Spleen (tissue), 11 donors: ENCODE data around the gene ATP2B2. TPM values are rescaled to one million over a fixed set of nuclear protein-coding genes. Genes with fewer than 3 reads are reported as not detected.
A peak's percentile ranks its signal among the peaks of the same experiment; 100 is the strongest.

Source experiments
- DNase-seq: peaks from one replicate; pipeline ENCODE4 v3.0.0-alpha.2; 2020
- H3K27ac ChIP-seq, 8 donors: fragments of 200-600 bp; sonication (generic) in 7 of 8; 1 replicate in 4 of 8; 2 replicates in 4 of 8; pipeline versions ENCODE4 v1.5.0 to v1.8.0; 2016 to 2021; ENCODE audit warnings: inconsistent platforms in 4 of 8, mild to moderate bottlenecking in 4 of 8, moderate library complexity in 1 of 8
- H3K27me3 ChIP-seq, 7 donors: fragments of 200-600 bp; sonication (generic) in 6 of 7; replicated peaks in 1 of 7; 1 replicate in 4 of 7; 2 replicates in 3 of 7; pipeline versions ENCODE4 v1.5.0 to v1.8.0; 2016 to 2021; ENCODE audit warnings: inconsistent platforms in 3 of 7, mild to moderate bottlenecking in 1 of 7
- H3K36me3 ChIP-seq, 6 donors: fragments of 200-600 bp; sonication (generic) in 5 of 6; 1 replicate in 4 of 6; 2 replicates in 2 of 6; pipeline versions ENCODE4 v1.5.0 to v1.8.0; 2016 to 2021; ENCODE audit warnings: inconsistent platforms in 2 of 6
- H3K4me1 ChIP-seq, 6 donors: fragments of 200-600 bp; sonication (generic) in 5 of 6; 1 replicate in 3 of 6; 2 replicates in 3 of 6; pipeline versions ENCODE4 v1.5.0 to v1.8.0; 2016 to 2021; ENCODE audit warnings: inconsistent platforms in 3 of 6
- H3K4me3 ChIP-seq, 8 donors: fragments of 200-600 bp; sonication (generic) in 7 of 8; 1 replicate in 4 of 8; 2 replicates in 4 of 8; pipeline versions ENCODE4 v1.5.0 to v1.8.0; 2016 to 2021; ENCODE audit warnings: inconsistent platforms in 4 of 8, mild to moderate bottlenecking in 4 of 8, moderate library complexity in 2 of 8
- H3K9me3 ChIP-seq, 8 donors: fragments of 200-600 bp; sonication (generic) in 7 of 8; 1 replicate in 4 of 8; 2 replicates in 4 of 8; pipeline versions ENCODE4 v1.5.0 to v1.8.0; 2016 to 2021; ENCODE audit warnings: inconsistent platforms in 4 of 8
- POLR2A ChIP-seq, 3 donors: fragments of 450-650 bp; IDR thresholded peaks; one replicate each; pipeline ENCODE4 v1.5.1; 2017; ENCODE audit warnings: antibody characterized with exemption in 3 of 3, mild to moderate bottlenecking in 1 of 3
- POLR2AphosphoS5 ChIP-seq, 3 donors: sonication (generic); formaldehyde crosslinking; IDR thresholded peaks; one replicate each; pipeline ENCODE4 v1.5.1; 2017; ENCODE audit warnings: antibody characterized with exemption in 3 of 3
- WGBS, 5 donors: extraction: QIAGEN DNeasy Blood & Tissue Kit in 3 of 5; methylation state at CpG; one replicate each; pipeline versions ENCODE4 v1.1.5 to v1.1.7; 2013 to 2018; 5-methylcytosine and 5-hydroxymethylcytosine counted together
- intact Hi-C: fragments of 100-400 bp; cut with DNase I; formaldehyde crosslinking; loops from one replicate; pipeline ENCODE4 v1.15.0; 2023; ENCODE audit warnings: low total_unique reads
- polyA plus RNA-seq, 3 donors: library from polyadenylated mRNA; stranded (reverse); fragments of 200-250 nt; gene quantifications; one replicate each; pipeline ENCODE4 v1.2.1, GENCODE V29; 2013
- total RNA-seq, 7 donors: library from RNA; depleted of rRNA in 3 of 7; stranded (reverse); fragments of >200 nt in 3 of 7; fragmentation: NEBNext Ultra II Directional in 4 of 7; extraction: Animal tissue kit (Norgen Biotek cat#: 25700) in 4 of 7; gene quantifications; one replicate each; pipeline versions ENCODE4 v1.1.0 to v1.2.1, GENCODE V29; 2016 to 2021
- TF ChIP-seq, protein P1 (sequence below), 11 experiments: fragments of 200-600 bp in 7 of 11; fragments of 450-650 bp in 4 of 11; sonication (generic) in 4 of 11; IDR thresholded peaks in 8 of 11; conservative IDR thresholded peaks in 3 of 11; 1 replicate in 7 of 11; 2 replicates in 4 of 11; pipeline versions ENCODE4 v1.4.0 to v1.8.0; 2016 to 2021; ENCODE audit warnings: antibody characterized with exemption in 11 of 11, inconsistent platforms in 4 of 11, mild to moderate bottlenecking in 1 of 11
- donor health status: healthy with polysubstance abuse.
- donor health status: DM: no; HTN: no; CAD: no; lungs with moderate emphysema.
- donor health status: DM: no; HTN: no; CAD: no.
- donor health status: Bipolar disorder and iron deficiency.
- donor health status: healthy.
- donor health status: DM: no; HTN: no; CAD: no.
- donor health status: DM: yes; HTN: yes; CAD: no.

The ATP2B2 gene
- total and polyA plus RNA-seq, 10 donors = 0.02 to 1.5 (median 0.24) TPM; not detected in 2

DNA sequence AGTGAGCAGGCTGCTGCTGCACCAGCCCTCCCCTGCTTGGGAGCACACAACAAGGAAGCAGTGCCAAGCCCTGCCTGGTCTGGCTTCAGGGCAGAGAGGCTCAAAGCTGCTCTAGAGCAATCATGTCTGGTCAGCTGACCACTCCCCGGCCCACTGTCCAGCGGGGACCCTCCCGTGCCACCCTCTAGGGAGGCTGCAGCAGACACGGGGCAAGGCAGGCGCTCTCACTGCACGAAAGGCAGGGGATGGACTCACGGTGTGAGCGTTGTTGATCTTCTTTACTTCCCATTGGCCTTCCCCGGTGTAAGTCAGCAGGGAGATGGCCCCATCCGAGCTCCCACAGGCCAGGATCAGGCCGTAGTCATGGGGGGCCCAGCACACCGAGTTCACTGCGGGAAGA lies 193.7 kb downstream of the ATP2B2 start:
- Histone ChIP-seq H3K4me1 (peaks cover 0 to 14% (median 2%) of the 10 kb centered on the region in 6 donors), H3K36me3 (peaks cover 0 to 100% (median 89%) of the 10 kb centered on the region in 6 donors), H3K27me3 (no peaks in the 10 kb centered on the region), H3K4me3 (no peak overlapping the region), H3K9me3 (no peaks in the 10 kb centered on the region), H3K27ac (no peak overlapping the region)
- intact Hi-C loops = no loop called here
- no peak for DNase-seq
- peak in 2 of 3 donors; percentile 25 to 58 for TF ChIP-seq POLR2AphosphoS5 (IDR thresholded peaks at IDR 0.05)
- no peak for TF ChIP-seq POLR2A (IDR thresholded peaks at IDR 0.05)
- TF ChIP-seq, protein P1, sequence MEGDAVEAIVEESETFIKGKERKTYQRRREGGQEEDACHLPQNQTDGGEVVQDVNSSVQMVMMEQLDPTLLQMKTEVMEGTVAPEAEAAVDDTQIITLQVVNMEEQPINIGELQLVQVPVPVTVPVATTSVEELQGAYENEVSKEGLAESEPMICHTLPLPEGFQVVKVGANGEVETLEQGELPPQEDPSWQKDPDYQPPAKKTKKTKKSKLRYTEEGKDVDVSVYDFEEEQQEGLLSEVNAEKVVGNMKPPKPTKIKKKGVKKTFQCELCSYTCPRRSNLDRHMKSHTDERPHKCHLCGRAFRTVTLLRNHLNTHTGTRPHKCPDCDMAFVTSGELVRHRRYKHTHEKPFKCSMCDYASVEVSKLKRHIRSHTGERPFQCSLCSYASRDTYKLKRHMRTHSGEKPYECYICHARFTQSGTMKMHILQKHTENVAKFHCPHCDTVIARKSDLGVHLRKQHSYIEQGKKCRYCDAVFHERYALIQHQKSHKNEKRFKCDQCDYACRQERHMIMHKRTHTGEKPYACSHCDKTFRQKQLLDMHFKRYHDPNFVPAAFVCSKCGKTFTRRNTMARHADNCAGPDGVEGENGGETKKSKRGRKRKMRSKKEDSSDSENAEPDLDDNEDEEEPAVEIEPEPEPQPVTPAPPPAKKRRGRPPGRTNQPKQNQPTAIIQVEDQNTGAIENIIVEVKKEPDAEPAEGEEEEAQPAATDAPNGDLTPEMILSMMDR (IDR thresholded peaks at IDR 0.05 in 8 of 11, conservative IDR thresholded peaks at IDR 0.05 in 3 of 11) = no peak
- 91 to 96% (median 94%) methylated on average over 8 to 13 of the region's 13 CpGs for WGBS, 5 donors

- 91 to 96% (median 94%) methylated on average over 2 of the region's 2 CpGs for WGBS, 5 donors
- TF ChIP-seq POLR2AphosphoS5 (IDR thresholded peaks at IDR 0.05) (no peak), POLR2A (IDR thresholded peaks at IDR 0.05) (no peak)
- TF ChIP-seq, protein P1 (IDR thresholded peaks at IDR 0.05 in 8 of 11, conservative IDR thresholded peaks at IDR 0.05 in 3 of 11) = no peak
- peaks cover 0 to 100% (median 89%) of the 10 kb centered on the region in 6 donors for H3K36me3 ChIP-seq
- peak overlapping the region in 2 of 8 donors; percentile 32 to 35 for H3K27ac ChIP-seq
- H3K4me1 ChIP-seq = peaks cover 0 to 14% (median 0%) of the 10 kb centered on the region in 6 donors
- intact Hi-C loops = no loop called here
- no peak for DNase-seq
- no peaks in the 10 kb centered on the region for H3K9me3 ChIP-seq
- no peak overlapping the region for H3K4me3 ChIP-seq
- H3K27me3 ChIP-seq = no peaks in the 10 kb centered on the region
Measured at GRCh38 chr3:10310578-10310977, 194.8 kb downstream of the ATP2B2 start.

- Histone ChIP-seq H3K9me3 (no peaks in the 10 kb centered on the region), H3K4me1 (peaks cover 0 to 14% (median 0%) of the 10 kb centered on the region in 6 donors), H3K27ac (peak overlapping the region in 4 of 8 donors; percentile 8 to 38 (median 34)), H3K27me3 (no peaks in the 10 kb centered on the region), H3K4me3 (no peak overlapping the region), H3K36me3 (peaks cover 0 to 100% (median 89%) of the 10 kb centered on the region in 6 donors)
- intact Hi-C loops = no loop called here
- TF ChIP-seq, protein P1 (IDR thresholded peaks at IDR 0.05 in 8 of 11, conservative IDR thresholded peaks at IDR 0.05 in 3 of 11) = no peak
- TF ChIP-seq POLR2A (IDR thresholded peaks at IDR 0.05) = no peak
- TF ChIP-seq POLR2AphosphoS5 (IDR thresholded peaks at IDR 0.05) = no peak
- DNase-seq = no peak
- WGBS, 5 donors = 59 to 71% (median 65%) methylated on average over 4 of the region's 4 CpGs
Measured at GRCh38 chr3:10309736-10310135, 195.7 kb downstream of the ATP2B2 start.

DNA sequence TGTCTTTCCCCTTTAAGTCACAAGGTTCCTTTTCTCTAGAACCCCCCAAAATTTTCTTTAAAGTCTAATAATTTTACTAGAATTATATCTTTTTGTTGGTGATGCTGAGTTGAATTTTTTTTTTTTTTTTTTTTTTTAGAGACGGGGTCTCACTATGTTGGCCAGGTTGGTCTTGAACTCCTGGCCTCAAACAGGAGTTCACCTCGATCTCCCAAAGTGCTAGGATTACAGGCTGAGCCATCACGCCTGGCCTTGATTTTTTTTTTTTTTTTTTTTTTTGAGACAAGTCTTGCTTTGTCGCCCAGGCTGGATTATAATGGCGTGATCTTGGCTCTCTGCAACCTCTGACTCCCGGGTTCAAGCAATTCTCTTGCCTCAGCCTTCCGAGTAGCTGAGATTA lies 196.7 kb downstream of the ATP2B2 start:
- DNase-seq = no peak
- Histone ChIP-seq H3K36me3 (peaks cover 2 to 100% (median 90%) of the 10 kb centered on the region in 6 donors), H3K4me3 (no peak overlapping the region), H3K27ac (no peak overlapping the region), H3K27me3 (no peaks in the 10 kb centered on the region), H3K4me1 (peaks cover 0 to 14% (median 0%) of the 10 kb centered on the region in 6 donors), H3K9me3 (no peaks in the 10 kb centered on the region)
- 93 to 98% (median 96%) methylated on average over 7 of the region's 7 CpGs for WGBS, 5 donors
- no peak for TF ChIP-seq POLR2AphosphoS5 (IDR thresholded peaks at IDR 0.05)
- TF ChIP-seq, protein P1 (IDR thresholded peaks at IDR 0.05 in 8 of 11, conservative IDR thresholded peaks at IDR 0.05 in 3 of 11) = no peak
- no peak for TF ChIP-seq POLR2A (IDR thresholded peaks at IDR 0.05)
- intact Hi-C loops = no loop called here
